Amniotic stem cell (primary cell): ENCODE measurements around the gene RPRD1A.
A peak's percentile ranks its signal among the peaks of the same experiment; 100 is the strongest.
"Not testable (repeated sequence)": the region's sequence is repeated elsewhere in the genome, so short reads cannot be mapped to it uniquely, and the experiment has no call there.

Experiments
- DNase-seq: peaks from one replicate; lab custom pipeline; 2025; lab: John Stamatoyannopoulos, UW

Gene RPRD1A

GRCh38 chr18:36025025-36025424, 42.3 kb downstream of the RPRD1A start:
- DNase-seq = no peak

GRCh38 chr18:36024241-36024640, 43.1 kb downstream of the RPRD1A start:
- DNase-seq = not testable (repeated sequence)

GRCh38 chr18:36023336-36023735, 44.0 kb downstream of the RPRD1A start:
- no peak for DNase-seq

- no peak for DNase-seq
Measured at GRCh38 chr18:36020174-36020711, 47.1 kb downstream of the RPRD1A start.

GRCh38 chr18:36017232-36017631, 50.1 kb downstream of the RPRD1A start:
- no peak for DNase-seq

GRCh38 chr18:36015629-36016028, 51.7 kb downstream of the RPRD1A start:
- no peak for DNase-seq

- no peak for DNase-seq
Measured at GRCh38 chr18:36012891-36013290, 54.5 kb downstream of the RPRD1A start.

- no peak for DNase-seq
Measured at GRCh38 chr18:36009214-36009613, 58.1 kb downstream of the RPRD1A start.

GRCh38 chr18:36006997-36007396, 60.4 kb downstream of the RPRD1A start:
- DNase-seq = no peak

GRCh38 chr18:35999925-36000324, 67.4 kb downstream of the RPRD1A start:
- no peak for DNase-seq

- no peak for DNase-seq
Measured at GRCh38 chr18:35998967-35999366, 68.4 kb downstream of the RPRD1A start.

- no peak for DNase-seq
Measured at GRCh38 chr18:35993013-35993412, 74.3 kb downstream of the RPRD1A start.

- no peak for DNase-seq
Measured at GRCh38 chr18:35991696-35992095, 75.7 kb downstream of the RPRD1A start.

GRCh38 chr18:35983818-35984217, 83.5 kb downstream of the RPRD1A start:
- peak; percentile 49 for DNase-seq

GRCh38 chr18:35983147-35983546, 84.2 kb downstream of the RPRD1A start:
- no peak for DNase-seq

- peak; percentile 29 for DNase-seq
Measured at GRCh38 chr18:35982409-35983114, 84.8 kb downstream of the RPRD1A start.

- no peak for DNase-seq
Measured at GRCh38 chr18:35979112-35979511, 88.2 kb downstream of the RPRD1A start.

GRCh38 chr18:35974181-35974580, 93.2 kb downstream of the RPRD1A start:
- no peak for DNase-seq

GRCh38 chr18:35973650-35974049, 93.7 kb downstream of the RPRD1A start:
- DNase-seq = no peak

GRCh38 chr18:35972197-35973000, 95.0 kb downstream of the RPRD1A start, which contains the start of gene RMP24:
RMP24 (plus strand) TSS chr18:35972679.
- peak; percentile 91 for DNase-seq

- DNase-seq = no peak
Measured at GRCh38 chr18:35971661-35972196, 95.6 kb downstream of the RPRD1A start.

GRCh38 chr18:35969676-35970075, 97.7 kb downstream of the RPRD1A start:
- no peak for DNase-seq
